ENCODE results near the gene GNG11.

DNA sequence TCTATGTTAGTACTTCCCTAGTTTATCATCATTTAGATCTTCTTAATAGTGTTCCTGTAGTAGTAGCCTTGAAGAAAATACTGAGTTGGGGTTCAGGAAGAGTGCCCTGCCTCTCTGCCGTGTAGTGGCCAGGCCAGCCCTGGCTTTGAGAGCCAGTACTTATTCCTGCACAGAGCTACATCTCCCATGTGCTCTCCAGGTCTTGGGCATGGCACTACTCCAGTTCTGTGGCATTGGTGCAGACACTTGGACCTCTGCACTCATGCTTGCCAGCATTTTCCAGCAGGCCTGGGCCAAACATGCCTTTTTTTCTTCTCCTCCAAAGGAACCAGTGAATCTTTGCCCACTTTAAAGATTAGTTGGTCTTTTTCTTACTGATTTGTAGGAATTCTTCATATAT is 5.3 kb downstream of the GNG11 start:
- TF ChIP-seq, protein P1, sequence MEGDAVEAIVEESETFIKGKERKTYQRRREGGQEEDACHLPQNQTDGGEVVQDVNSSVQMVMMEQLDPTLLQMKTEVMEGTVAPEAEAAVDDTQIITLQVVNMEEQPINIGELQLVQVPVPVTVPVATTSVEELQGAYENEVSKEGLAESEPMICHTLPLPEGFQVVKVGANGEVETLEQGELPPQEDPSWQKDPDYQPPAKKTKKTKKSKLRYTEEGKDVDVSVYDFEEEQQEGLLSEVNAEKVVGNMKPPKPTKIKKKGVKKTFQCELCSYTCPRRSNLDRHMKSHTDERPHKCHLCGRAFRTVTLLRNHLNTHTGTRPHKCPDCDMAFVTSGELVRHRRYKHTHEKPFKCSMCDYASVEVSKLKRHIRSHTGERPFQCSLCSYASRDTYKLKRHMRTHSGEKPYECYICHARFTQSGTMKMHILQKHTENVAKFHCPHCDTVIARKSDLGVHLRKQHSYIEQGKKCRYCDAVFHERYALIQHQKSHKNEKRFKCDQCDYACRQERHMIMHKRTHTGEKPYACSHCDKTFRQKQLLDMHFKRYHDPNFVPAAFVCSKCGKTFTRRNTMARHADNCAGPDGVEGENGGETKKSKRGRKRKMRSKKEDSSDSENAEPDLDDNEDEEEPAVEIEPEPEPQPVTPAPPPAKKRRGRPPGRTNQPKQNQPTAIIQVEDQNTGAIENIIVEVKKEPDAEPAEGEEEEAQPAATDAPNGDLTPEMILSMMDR (IDR thresholded peaks at IDR 0.05; ENCODE audit: insufficient read depth, low read depth, low read length) = no peak
- TF ChIP-seq EZH2 (IDR thresholded peaks at IDR 0.05; ENCODE audit: insufficient read depth, low read length) = no peak

Measured in astrocyte (in vitro differentiated cells and primary cell).